Muscle of leg (tissue), 11 donors: Measurements from ENCODE around the gene ZDHHC4. TPM values are rescaled to one million over a fixed set of nuclear protein-coding genes. Genes with fewer than 3 reads are reported as not detected.

Source experiments
- DNase-seq: peaks from one replicate; pipeline ENCODE4 v3.0.0; 2013
- H3K27ac ChIP-seq: one replicate; pipeline ENCODE4 v1.5.1; 2013; ENCODE audit warnings: mild to moderate bottlenecking, low read length, control low read depth
- H3K27me3 ChIP-seq: one replicate; pipeline ENCODE4 v1.6.1; 2013; ENCODE audit warnings: low read length; ENCODE audit not compliant: control insufficient read depth, insufficient read depth
- H3K36me3 ChIP-seq: one replicate; pipeline ENCODE4 v1.6.1; 2013; ENCODE audit warnings: low read length; ENCODE audit not compliant: control insufficient read depth, insufficient read depth
- H3K4me1 ChIP-seq: one replicate; pipeline ENCODE4 v1.6.1; 2013; ENCODE audit warnings: low read length; ENCODE audit not compliant: control insufficient read depth, insufficient read depth
- H3K4me3 ChIP-seq: one replicate; pipeline ENCODE4 v1.5.1; 2013; ENCODE audit warnings: low read length, control low read depth
- H3K9me3 ChIP-seq: replicated peaks from 2 replicates; pipeline ENCODE4 v1.6.1; 2013; ENCODE audit warnings: low read depth, low read length; ENCODE audit not compliant: control insufficient read depth
- WGBS: methylation state at CpG from one replicate; pipeline ENCODE4 v1.1.5; 2013; ENCODE audit warnings: missing lambda C conversion rate; ENCODE audit not compliant: insufficient coverage; 5-methylcytosine and 5-hydroxymethylcytosine counted together
- polyA plus RNA-seq, 8 donors: library from polyadenylated mRNA; unstranded; fragments of 120-200 nt; gene quantifications; one replicate each; pipeline versions ENCODE4 v1.2.1 to v1.2.3, GENCODE V29; 2013; ENCODE audit warnings: inconsistent platforms in 1 of 8, low replicate concordance in 1 of 8; ENCODE audit not compliant: insufficient read length in 8 of 8, insufficient read depth in 1 of 8
- total RNA-seq: library from RNA; stranded (reverse); fragments of 120-200 nt; gene quantifications from one replicate; pipeline ENCODE4 v1.2.4, GENCODE V29; 2013

ZDHHC4 gene
- total and polyA plus RNA-seq, 9 donors, result 37.0 to 57.5 (median 43.9) TPM

DNA sequence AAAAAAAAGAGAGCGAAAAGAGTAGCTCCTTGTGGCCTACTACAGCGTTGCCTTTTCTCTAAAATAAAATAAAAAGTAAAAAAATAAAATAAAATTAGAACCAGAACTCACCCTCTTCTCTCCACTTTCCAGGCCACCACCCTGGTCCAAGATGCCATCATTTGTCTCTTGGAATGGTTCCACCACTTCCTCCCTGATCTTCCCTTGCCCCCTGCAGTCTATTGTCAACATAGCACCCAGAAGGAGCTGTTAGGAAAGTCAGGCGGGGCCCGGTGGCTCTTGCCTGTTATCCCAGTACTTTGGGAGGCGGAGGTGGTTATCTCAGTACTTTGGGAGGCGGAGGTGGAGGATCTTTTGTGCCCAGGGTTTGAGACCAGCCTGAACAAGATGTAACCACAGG lies 18.4 kb upstream of the ZDHHC4 start:
- no peaks in the 10 kb centered on the region for H3K36me3 ChIP-seq
- DNase-seq, result peak; percentile 41

DNA sequence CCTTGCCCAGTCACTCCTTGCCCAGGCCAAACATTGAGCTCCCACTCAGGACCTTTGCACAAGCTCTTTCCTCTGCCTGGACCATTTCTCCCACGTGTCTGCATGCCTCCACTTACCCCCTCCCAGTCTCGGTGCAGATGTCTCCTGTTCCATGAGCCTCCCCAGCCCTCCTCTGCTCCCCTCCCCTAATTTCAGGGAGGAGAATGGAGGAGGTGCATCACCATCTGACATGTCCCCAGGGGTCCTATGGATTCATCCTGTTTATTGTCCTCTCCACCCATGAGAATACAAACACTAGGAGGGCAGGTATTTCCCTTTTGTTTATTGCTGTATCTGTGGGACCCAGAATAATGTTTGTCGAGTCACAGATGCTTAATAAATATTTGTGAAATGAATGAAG lies 17.4 kb upstream of the ZDHHC4 start:
- Histone ChIP-seq H3K9me3 (no peaks in the 10 kb centered on the region), H3K36me3 (no peaks in the 10 kb centered on the region), H3K4me3 (no peak overlapping the region), H3K27me3 (peaks cover 2% of the 10 kb centered on the region), H3K27ac (no peak overlapping the region), H3K4me1 (no peaks in the 10 kb centered on the region)
- no CpG with 5 or more reads among the region's 3 CpGs for WGBS
- no peak for DNase-seq

More for the DNA sequence above, 18.4 kb upstream of the ZDHHC4 start:
- Histone ChIP-seq H3K9me3 (no peaks in the 10 kb centered on the region), H3K4me1 (no peaks in the 10 kb centered on the region), H3K27me3 (no peaks in the 10 kb centered on the region), H3K27ac (no peak overlapping the region), H3K4me3 (no peak overlapping the region)
- 39% methylated on average over 3 of the region's 6 CpGs for WGBS

DNA sequence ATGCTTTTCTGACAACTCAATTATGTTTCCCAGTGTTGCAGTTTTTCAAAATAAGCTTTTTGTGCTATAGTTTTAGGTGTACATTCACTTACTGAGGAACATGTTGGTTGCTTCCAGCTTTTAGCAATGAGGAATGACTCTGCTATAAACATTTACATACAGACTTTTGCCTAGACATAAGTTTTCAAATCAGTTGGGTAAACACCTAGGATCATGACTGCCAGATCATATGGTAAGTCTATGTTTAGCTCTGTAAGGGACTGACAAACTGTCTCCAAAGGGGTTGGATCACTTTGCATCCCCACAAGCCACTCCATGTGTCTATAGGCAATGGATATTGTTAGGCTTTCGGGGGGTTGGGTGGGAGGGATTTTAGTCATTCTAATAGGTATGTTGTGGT lies 15.1 kb upstream of the ZDHHC4 start:
- DNase-seq, result no peak
- H3K4me3 ChIP-seq, result no peak overlapping the region
- no peaks in the 10 kb centered on the region for H3K9me3 ChIP-seq
- H3K27me3 ChIP-seq, result peaks cover 2% of the 10 kb centered on the region
- no peak overlapping the region for H3K27ac ChIP-seq
- no peaks in the 10 kb centered on the region for H3K4me1 ChIP-seq
- no CpG with 5 or more reads among the region's 1 CpG for WGBS
- no peaks in the 10 kb centered on the region for H3K36me3 ChIP-seq

DNA sequence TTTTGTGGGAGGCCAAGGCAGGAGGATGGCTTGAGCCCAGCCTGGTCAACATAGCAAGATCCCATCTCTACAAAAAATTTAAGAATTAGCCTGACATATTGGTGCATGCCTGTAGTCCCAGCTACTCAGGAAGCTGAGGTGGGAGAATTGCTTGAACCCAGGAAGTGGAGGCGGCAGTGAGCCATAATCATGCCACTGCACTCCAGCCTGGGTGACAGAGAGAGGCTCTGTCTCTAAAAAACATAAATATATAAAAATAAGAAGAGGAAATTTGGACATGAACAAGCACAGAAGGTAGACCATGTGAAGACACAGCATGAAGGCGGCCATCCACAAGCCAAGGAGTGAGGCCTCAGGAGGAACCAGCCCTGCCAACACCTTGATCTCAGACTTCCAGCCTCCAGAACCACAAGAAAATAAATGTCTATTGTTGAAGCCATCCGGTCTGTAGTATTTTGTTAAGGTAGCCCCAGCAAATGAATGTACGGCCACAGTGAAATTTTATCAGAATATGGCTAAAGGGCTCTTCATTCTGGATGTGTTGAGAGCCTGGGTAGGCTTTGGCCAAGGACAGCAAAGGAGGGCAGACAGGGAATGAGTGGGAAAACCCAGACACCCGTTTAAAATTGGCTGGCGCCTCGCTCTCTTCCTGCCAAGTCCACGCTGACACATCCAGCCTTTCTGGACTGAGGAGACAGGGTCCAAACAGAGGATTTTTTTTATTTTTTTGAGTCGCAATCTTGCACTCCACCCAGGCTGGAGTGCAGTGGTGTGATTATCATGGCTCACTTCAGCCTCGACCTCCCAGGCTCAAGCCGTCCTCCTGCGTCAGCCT lies 13.1 kb upstream of the ZDHHC4 start:
- Histone ChIP-seq H3K9me3 (no peaks in the 10 kb centered on the region), H3K27me3 (peaks cover 2% of the 10 kb centered on the region), H3K4me1 (no peaks in the 10 kb centered on the region), H3K4me3 (no peak overlapping the region), H3K27ac (no peak overlapping the region), H3K36me3 (no peaks in the 10 kb centered on the region)
- WGBS, result 85% methylated on average over 2 of the region's 12 CpGs
- DNase-seq, result no peak

DNA sequence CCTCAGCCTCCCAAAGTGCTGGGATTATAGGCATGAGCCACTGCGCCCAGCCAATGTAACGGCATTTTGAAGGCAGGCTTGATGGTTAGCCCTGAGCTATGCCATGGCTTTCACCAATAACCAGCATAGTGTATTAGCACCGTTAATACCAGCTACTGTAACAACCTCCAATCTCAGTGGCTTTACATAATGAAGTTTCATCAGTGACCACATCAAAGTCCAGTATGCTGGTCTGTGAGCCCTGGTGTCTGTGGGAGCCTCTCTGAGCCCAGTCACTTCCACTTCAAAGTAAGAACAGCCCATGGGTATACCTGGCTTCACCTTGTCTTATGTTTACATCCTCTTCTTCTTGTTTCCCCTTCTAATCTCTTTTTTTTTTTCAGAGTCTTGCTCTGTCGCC lies 11.6 kb upstream of the ZDHHC4 start:
- no peak overlapping the region for H3K4me3 ChIP-seq
- peaks cover 2% of the 10 kb centered on the region for H3K27me3 ChIP-seq
- H3K36me3 ChIP-seq, result no peaks in the 10 kb centered on the region
- 90% methylated on average over 4 of the region's 4 CpGs for WGBS
- no peak overlapping the region for H3K27ac ChIP-seq
- DNase-seq, result no peak
- H3K4me1 ChIP-seq, result no peaks in the 10 kb centered on the region
- no peaks in the 10 kb centered on the region for H3K9me3 ChIP-seq

DNA sequence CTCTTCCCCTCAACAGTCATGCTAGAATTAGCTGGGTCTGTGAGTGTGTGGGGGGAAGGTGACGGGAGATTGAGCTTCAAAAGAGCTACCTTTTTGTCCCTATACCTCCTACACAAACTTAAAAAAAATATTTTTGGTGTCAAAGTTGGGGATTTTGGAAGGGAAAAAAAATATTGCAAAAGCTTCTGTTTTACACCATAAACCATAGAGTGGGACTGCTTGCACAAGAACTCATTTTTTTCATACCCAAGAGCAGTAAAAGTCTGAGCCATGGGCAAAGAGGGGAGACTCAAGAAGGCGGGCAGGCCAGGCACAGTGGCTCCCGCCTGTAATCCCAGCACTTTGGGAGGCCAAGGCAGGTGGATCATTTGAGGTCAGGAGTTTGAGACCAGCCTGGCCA lies 9.4 kb upstream of the ZDHHC4 start:
- H3K4me3 ChIP-seq, result no peak overlapping the region
- 71% methylated on average over 2 of the region's 3 CpGs for WGBS
- H3K9me3 ChIP-seq, result no peaks in the 10 kb centered on the region
- no peak overlapping the region for H3K27ac ChIP-seq
- H3K4me1 ChIP-seq, result no peaks in the 10 kb centered on the region
- no peaks in the 10 kb centered on the region for H3K36me3 ChIP-seq
- peaks cover 2% of the 10 kb centered on the region for H3K27me3 ChIP-seq
- no peak for DNase-seq

DNA sequence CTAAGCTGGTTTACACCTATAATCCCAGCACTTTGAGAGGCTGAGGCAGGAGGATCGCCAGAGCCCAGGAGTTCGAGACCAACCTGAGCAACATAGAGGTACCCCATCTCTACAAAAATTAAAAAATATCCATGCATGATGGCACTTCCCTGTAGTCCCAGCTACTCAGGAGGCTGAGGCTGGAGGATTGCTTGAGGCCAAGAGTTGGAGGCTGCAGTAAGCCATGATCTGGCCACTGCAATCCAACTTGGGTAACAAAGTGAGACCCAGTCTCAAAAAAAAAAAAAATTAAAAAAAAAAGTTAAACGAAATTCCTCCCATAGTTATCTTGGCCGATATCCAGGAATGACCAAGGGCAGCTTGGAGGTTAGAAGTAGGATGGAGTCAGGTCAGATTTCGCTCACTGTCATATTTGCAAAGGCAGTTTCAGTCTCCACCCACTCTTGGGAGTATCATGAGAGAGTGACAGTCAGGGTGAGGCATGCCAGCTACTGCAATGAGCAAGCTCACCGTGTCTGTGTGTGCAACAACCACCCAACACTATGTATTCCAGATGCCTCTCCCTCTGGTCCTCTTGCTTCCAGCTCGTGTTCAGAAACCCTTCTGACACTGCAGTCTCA lies 6.0 kb upstream of the ZDHHC4 start:
- H3K9me3 ChIP-seq, result no peaks in the 10 kb centered on the region
- H3K27me3 ChIP-seq, result no peaks in the 10 kb centered on the region
- H3K27ac ChIP-seq, result no peak overlapping the region
- WGBS, result 54% methylated on average over 2 of the region's 7 CpGs
- H3K36me3 ChIP-seq, result no peaks in the 10 kb centered on the region
- H3K4me1 ChIP-seq, result peaks cover 2% of the 10 kb centered on the region
- H3K4me3 ChIP-seq, result no peak overlapping the region
- DNase-seq, result no peak

DNA sequence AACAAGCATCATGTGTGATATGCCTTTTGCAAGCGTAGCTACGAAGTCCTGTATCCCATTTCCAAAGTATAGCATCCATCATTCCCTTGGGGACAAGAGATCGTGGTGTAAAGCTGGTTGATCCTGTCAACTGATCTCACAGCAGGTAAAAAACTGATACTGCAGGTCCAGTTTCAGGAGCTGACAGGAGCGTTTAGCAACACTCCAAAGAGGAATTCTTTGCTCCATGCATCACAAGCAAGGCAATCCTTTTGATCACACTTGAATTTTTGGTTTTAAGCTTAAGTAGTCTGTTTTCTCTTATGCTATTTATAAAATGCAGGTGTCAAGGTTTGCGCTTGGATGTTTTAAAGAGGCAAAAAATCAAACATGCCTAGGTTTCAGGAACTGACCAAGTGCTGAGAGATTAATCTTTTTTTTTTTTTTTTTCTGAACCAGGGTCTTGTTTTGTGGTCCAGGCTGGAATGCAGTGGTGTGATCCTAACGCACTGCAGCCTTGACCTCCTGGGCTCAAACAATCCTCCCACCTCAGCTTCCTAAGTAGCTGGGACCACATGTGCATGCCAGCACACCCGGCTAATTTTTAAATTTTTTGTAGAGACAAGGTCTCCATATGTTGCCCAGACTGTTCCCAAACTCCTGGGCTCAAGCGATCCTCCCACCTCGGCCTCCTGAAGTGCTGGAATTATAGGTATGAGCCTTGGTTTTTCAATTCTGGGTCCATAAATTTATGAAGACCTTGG lies 1.8 kb upstream of the ZDHHC4 start:
- Histone ChIP-seq H3K27me3 (no peaks in the 10 kb centered on the region), H3K4me1 (peaks cover 14% of the 10 kb centered on the region), H3K36me3 (peaks cover 8% of the 10 kb centered on the region), H3K9me3 (no peaks in the 10 kb centered on the region), H3K4me3 (no peak overlapping the region), H3K27ac (no peak overlapping the region)
- DNase-seq, result no peak
- 60% methylated on average over 3 of the region's 9 CpGs for WGBS

DNA sequence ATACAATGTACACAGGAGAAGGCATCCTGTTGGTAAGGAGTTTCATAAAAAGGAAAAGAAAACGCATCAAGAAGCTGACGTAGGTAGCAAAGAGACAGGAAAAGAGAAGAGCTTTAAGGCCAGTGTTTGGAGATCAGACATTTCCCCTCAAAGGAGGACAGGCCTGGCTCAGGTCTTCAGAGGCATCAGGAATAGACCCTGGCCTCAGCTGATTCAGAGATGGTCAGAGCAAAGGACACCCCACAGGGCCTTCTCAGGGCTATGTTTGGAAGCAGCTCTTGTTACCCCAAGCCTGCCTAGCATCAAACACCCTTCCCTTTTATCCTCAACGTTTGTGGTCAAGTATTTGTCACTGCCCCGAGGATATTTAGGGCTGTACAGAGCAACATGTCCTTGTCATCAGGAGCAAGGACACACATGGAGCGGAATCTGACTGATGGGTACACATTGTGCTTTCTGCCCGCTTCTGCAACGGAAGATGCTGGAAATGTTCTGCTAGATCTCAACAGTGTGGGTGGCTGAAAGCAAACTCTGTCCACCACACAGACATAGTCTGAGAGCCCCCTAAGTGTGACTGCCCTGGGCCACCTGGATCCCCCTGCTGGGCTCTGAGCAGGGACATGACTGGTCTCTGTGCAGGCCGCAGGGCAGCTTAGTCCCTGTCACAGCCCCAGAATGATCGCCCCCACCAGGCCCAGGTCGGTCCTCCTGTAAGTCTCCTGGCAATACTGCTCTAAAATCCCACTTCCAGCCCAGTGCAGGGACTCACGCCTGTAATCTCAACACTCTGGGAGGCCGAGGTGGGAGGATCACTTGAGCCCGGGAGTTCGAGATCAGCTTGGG lies 1.0 kb upstream of the ZDHHC4 start:
- peak overlapping the region; percentile 74 for H3K4me3 ChIP-seq
- no peak for DNase-seq
- no peaks in the 10 kb centered on the region for H3K27me3 ChIP-seq
- no peak overlapping the region for H3K27ac ChIP-seq
- 81% methylated on average over 8 of the region's 14 CpGs for WGBS
- peaks cover 14% of the 10 kb centered on the region for H3K4me1 ChIP-seq
- H3K9me3 ChIP-seq, result no peaks in the 10 kb centered on the region
- peaks cover 16% of the 10 kb centered on the region for H3K36me3 ChIP-seq
